Activated CD4-positive, CD25-positive, alpha-beta regulatory T cell (primary cell): ENCODE results near the gene GGA1.

Experiments
- DNase-seq, 4 experiments: peaks; one replicate each; lab custom pipeline; 2025; lab: John Stamatoyannopoulos, UW

GGA1 gene

GRCh38 chr22:37630839-37631435 is 22.3 kb downstream of the GGA1 start:
- no peak for DNase-seq

GRCh38 chr22:37631448-37632173 is 23.0 kb downstream of the GGA1 start:
- DNase-seq, result no peak

- no peak for DNase-seq
Observed at GRCh38 chr22:37632174-37633088, 23.8 kb downstream of the GGA1 start.

GRCh38 chr22:37633089-37633624 is 24.5 kb downstream of the GGA1 start:
- DNase-seq, result no peak

- peak in 2 of 4 experiments; percentile 32 to 38 for DNase-seq
Observed at GRCh38 chr22:37633625-37634416, 25.2 kb downstream of the GGA1 start.

GRCh38 chr22:37634417-37634924 is 25.8 kb downstream of the GGA1 start:
- DNase-seq, result no peak

- no peak for DNase-seq
Observed at GRCh38 chr22:37635157-37635556, 26.5 kb downstream of the GGA1 start.

GRCh38 chr22:37636186-37636948 is 27.7 kb downstream of the GGA1 start:
- no peak for DNase-seq

GRCh38 chr22:37636949-37637273 is 28.3 kb downstream of the GGA1 start:
- DNase-seq, result no peak

GRCh38 chr22:37638391-37639069 is 29.9 kb downstream of the GGA1 start:
- no peak for DNase-seq

GRCh38 chr22:37639070-37639760 is 30.6 kb downstream of the GGA1 start, which contains the start of gene SH3BP1:
Gene SH3BP1, plus strand, starts transcription at chr22:37639669. Its CDS starts 119 bp downstream, at chr22:37639788.
- DNase-seq, result peak; percentile 21 to 35 (median 26)

- no peak for DNase-seq
Observed at GRCh38 chr22:37639771-37640590, 31.3 kb downstream of the GGA1 start.

- DNase-seq, result peak in 2 of 4 experiments; percentile 19 to 20
Observed at GRCh38 chr22:37640591-37641560, 32.2 kb downstream of the GGA1 start.

- no peak for DNase-seq
Observed at GRCh38 chr22:37641561-37641949, 32.9 kb downstream of the GGA1 start.

GRCh38 chr22:37643225-37643847 is 34.7 kb downstream of the GGA1 start:
- peak; percentile 70 to 92 (median 79) for DNase-seq

GRCh38 chr22:37647317-37647716 is 38.7 kb downstream of the GGA1 start:
- no peak for DNase-seq

- DNase-seq, result no peak
Observed at GRCh38 chr22:37647928-37648327, 39.3 kb downstream of the GGA1 start.
